CD4-positive, alpha-beta T cell treated with Interleukin-15 for 1 hour (primary cell): ENCODE measurements around the gene AMY1B.
"Not testable (repeated sequence)": the region's sequence is repeated elsewhere in the genome, so short reads cannot be mapped to it uniquely, and the experiment has no call there.

Experiments used
- DNase-seq: peaks from one replicate; pipeline ENCODE4 v3.0.0-alpha.2; 2020

AMY1B gene

GRCh38 chr1:103696110-103696509 is at the start of gene AMY1B:
Gene AMY1B (minus strand): TSS chr1:103696210. CDS start chr1:103695639, 571 bp downstream.
- DNase-seq = not testable (repeated sequence)

- DNase-seq = not testable (repeated sequence)
Measured at GRCh38 chr1:103745040-103745439, 49.0 kb upstream of the AMY1B start.

GRCh38 chr1:103744449-103744848 is 48.4 kb upstream of the AMY1B start:
- not testable (repeated sequence) for DNase-seq

GRCh38 chr1:103738031-103738430 is 42.0 kb upstream of the AMY1B start:
- DNase-seq = not testable (repeated sequence)

GRCh38 chr1:103735334-103735733 is 39.3 kb upstream of the AMY1B start:
- DNase-seq = not testable (repeated sequence)

GRCh38 chr1:103721473-103721872 is 25.5 kb upstream of the AMY1B start:
- not testable (repeated sequence) for DNase-seq

GRCh38 chr1:103717404-103717803 is 21.4 kb upstream of the AMY1B start:
- DNase-seq = not testable (repeated sequence)

GRCh38 chr1:103710381-103710780 is 14.4 kb upstream of the AMY1B start:
- DNase-seq = not testable (repeated sequence)

- DNase-seq = not testable (repeated sequence)
Measured at GRCh38 chr1:103707670-103708069, 11.7 kb upstream of the AMY1B start.

- not testable (repeated sequence) for DNase-seq
Measured at GRCh38 chr1:103701256-103701655, 5.2 kb upstream of the AMY1B start.

GRCh38 chr1:103700669-103701068 is 4.7 kb upstream of the AMY1B start:
- DNase-seq = not testable (repeated sequence)

GRCh38 chr1:103697430-103697829 is 1.4 kb upstream of the AMY1B start:
- DNase-seq = not testable (repeated sequence)

GRCh38 chr1:103676335-103676734 is 19.7 kb downstream of the AMY1B start:
- not testable (repeated sequence) for DNase-seq

GRCh38 chr1:103655460-103655859 is 40.5 kb downstream of the AMY1B start, which contains the start of gene AMY1A:
Gene AMY1A (plus strand): TSS chr1:103655760. CDS start chr1:103656331, 571 bp downstream.
- DNase-seq = not testable (repeated sequence)

GRCh38 chr1:103654133-103654532 is 41.9 kb downstream of the AMY1B start:
- DNase-seq = not testable (repeated sequence)

GRCh38 chr1:103650889-103651288 is 45.1 kb downstream of the AMY1B start:
- DNase-seq = not testable (repeated sequence)

GRCh38 chr1:103650305-103650704 is 45.7 kb downstream of the AMY1B start:
- not testable (repeated sequence) for DNase-seq

GRCh38 chr1:103643908-103644307 is 52.1 kb downstream of the AMY1B start:
- DNase-seq = not testable (repeated sequence)

- DNase-seq = not testable (repeated sequence)
Measured at GRCh38 chr1:103641194-103641593, 54.8 kb downstream of the AMY1B start.
